Erythroblast (primary cell): ENCODE results near the gene SLC12A5.

Experiments used
- GATA1 ChIP-seq: IDR thresholded peaks from 2 replicates; pipeline ENCODE4 v1.6.1; 2011; ENCODE audit warnings: low read depth, mild to moderate bottlenecking, control low read depth, low read length, moderate library complexity
- POLR2A ChIP-seq: IDR thresholded peaks from 2 replicates; pipeline ENCODE4 v1.6.1; 2011; ENCODE audit warnings: mild to moderate bottlenecking, low read length

DNA sequence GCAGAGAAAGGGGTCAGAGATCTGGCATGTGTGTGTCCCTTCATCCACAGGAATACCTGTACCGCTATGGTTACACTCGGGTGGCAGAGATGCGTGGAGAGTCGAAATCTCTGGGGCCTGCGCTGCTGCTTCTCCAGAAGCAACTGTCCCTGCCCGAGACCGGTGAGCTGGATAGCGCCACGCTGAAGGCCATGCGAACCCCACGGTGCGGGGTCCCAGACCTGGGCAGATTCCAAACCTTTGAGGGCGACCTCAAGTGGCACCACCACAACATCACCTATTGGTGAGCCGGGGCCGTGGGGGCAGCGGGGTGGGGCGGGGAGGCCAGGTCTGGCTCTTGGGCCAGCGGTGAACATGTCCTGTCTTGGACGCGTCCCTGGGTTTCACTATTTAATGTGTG, 19.2 kb upstream of the SLC12A5 start:
- TF ChIP-seq POLR2A, result no peak
- TF ChIP-seq GATA1, result no peak
